Measurements from ENCODE around the gene ZNF805.

The ZNF805 gene

GRCh38 chr19:57290970-57291369 is 50.5 kb downstream of the ZNF805 start:
- TF ChIP-seq SIN3A (IDR thresholded peaks at IDR 0.05; ENCODE audit: borderline replicate concordance, insufficient read depth, low read length) (no peak), POLR2AphosphoS5 (IDR thresholded peaks at IDR 0.05; ENCODE audit: low read depth, low read length) (no peak)

- TF ChIP-seq SIN3A (IDR thresholded peaks at IDR 0.05; ENCODE audit: borderline replicate concordance, insufficient read depth, low read length) (no peak), POLR2AphosphoS5 (IDR thresholded peaks at IDR 0.05; ENCODE audit: low read depth, low read length) (no peak), FOXP2 (optimal IDR thresholded peaks at IDR 0.05; ENCODE audit: borderline replicate concordance, extremely low read depth, extremely low read length, insufficient read depth) (no peak), TAF1 (IDR thresholded peaks at IDR 0.05; ENCODE audit: borderline replicate concordance, insufficient read depth, low read length) (no peak)
- TF ChIP-seq, protein P1, sequence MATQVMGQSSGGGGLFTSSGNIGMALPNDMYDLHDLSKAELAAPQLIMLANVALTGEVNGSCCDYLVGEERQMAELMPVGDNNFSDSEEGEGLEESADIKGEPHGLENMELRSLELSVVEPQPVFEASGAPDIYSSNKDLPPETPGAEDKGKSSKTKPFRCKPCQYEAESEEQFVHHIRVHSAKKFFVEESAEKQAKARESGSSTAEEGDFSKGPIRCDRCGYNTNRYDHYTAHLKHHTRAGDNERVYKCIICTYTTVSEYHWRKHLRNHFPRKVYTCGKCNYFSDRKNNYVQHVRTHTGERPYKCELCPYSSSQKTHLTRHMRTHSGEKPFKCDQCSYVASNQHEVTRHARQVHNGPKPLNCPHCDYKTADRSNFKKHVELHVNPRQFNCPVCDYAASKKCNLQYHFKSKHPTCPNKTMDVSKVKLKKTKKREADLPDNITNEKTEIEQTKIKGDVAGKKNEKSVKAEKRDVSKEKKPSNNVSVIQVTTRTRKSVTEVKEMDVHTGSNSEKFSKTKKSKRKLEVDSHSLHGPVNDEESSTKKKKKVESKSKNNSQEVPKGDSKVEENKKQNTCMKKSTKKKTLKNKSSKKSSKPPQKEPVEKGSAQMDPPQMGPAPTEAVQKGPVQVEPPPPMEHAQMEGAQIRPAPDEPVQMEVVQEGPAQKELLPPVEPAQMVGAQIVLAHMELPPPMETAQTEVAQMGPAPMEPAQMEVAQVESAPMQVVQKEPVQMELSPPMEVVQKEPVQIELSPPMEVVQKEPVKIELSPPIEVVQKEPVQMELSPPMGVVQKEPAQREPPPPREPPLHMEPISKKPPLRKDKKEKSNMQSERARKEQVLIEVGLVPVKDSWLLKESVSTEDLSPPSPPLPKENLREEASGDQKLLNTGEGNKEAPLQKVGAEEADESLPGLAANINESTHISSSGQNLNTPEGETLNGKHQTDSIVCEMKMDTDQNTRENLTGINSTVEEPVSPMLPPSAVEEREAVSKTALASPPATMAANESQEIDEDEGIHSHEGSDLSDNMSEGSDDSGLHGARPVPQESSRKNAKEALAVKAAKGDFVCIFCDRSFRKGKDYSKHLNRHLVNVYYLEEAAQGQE (IDR thresholded peaks at IDR 0.05; ENCODE audit: insufficient read depth in 1 of 2, low read depth in 2 of 2, low read length in 2 of 2) = no peak
These were observed 52.1 kb downstream of the ZNF805 start for GRCh38 chr19:57292547-57292946.

DNA sequence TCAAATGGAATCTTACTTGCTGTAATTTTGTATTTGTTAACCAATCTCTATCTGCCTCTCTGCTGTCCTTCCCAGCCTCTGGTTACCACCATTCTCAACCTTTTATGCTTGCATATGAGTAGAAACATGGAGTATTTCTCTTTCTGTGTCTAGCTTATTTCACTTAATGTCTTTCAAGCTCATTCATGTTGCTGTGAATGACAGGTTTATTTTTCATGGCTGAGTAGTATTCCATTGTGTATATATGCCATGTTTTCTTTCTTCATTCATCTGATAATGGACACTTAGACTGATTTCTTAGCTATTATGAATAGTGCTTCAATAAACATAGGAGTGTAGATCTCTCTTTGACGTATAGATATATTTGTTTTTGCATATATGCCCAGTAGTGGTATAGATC is 53.3 kb downstream of the ZNF805 start:
- TF ChIP-seq TAF1 (IDR thresholded peaks at IDR 0.05; ENCODE audit: borderline replicate concordance, insufficient read depth, low read length) (no peak), POLR2AphosphoS5 (IDR thresholded peaks at IDR 0.05; ENCODE audit: low read depth, low read length) (no peak), FOXP2 (optimal IDR thresholded peaks at IDR 0.05; ENCODE audit: borderline replicate concordance, extremely low read depth, extremely low read length, insufficient read depth) (no peak), SIN3A (IDR thresholded peaks at IDR 0.05; ENCODE audit: borderline replicate concordance, insufficient read depth, low read length) (no peak)
- TF ChIP-seq, protein P1 (IDR thresholded peaks at IDR 0.05; ENCODE audit: insufficient read depth in 1 of 2, low read depth in 2 of 2, low read length in 2 of 2) = no peak

GRCh38 chr19:57302020-57302465 is 61.6 kb downstream of the ZNF805 start:
- TF ChIP-seq, protein P1 (IDR thresholded peaks at IDR 0.05; ENCODE audit: insufficient read depth in 1 of 2, low read depth in 2 of 2, low read length in 2 of 2) = no peak
- TF ChIP-seq SIN3A (IDR thresholded peaks at IDR 0.05; ENCODE audit: borderline replicate concordance, insufficient read depth, low read length) (no peak), FOXP2 (optimal IDR thresholded peaks at IDR 0.05; ENCODE audit: borderline replicate concordance, extremely low read depth, extremely low read length, insufficient read depth) (no peak), TAF1 (IDR thresholded peaks at IDR 0.05; ENCODE audit: borderline replicate concordance, insufficient read depth, low read length) (no peak)

DNA sequence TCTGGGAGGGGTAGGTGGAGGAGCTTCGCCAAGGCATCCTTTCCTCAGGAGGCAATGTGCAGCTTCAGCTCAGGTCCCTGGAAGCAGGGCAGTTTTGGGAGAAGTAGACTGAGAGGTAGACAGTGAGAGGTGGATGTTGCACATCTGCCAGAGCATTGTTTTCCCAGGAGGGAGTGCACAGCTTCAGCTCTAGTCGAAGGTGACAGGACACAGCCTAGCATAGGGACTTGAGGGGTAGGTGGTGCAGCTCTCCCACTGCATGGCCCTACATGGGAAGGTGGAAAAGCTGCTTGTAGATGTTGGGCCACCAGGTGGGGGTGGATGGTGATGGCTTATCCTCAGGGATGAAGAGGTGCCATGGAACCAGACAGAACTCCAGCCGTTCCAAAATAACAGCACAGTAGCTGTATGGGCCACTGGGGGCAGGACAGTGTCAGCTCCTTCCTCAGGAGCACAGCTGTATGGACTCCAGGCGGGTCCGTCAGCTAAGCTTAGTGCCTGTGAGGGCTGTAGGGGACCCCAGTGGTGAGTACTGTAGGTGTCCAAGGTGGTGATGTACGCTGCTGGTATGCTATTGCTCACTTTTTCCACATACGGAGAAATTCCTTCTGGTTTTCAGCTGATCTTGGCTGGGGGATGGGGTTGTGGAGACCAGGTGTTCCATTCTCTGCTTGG is 62.4 kb downstream of the ZNF805 start:
- no peak for TF ChIP-seq POLR2AphosphoS5 (IDR thresholded peaks at IDR 0.05; ENCODE audit: low read depth, low read length)
- TF ChIP-seq, protein P1 (IDR thresholded peaks at IDR 0.05; ENCODE audit: insufficient read depth in 1 of 2, low read depth in 2 of 2, low read length in 2 of 2) = no peak
- no peak for TF ChIP-seq TAF1 (IDR thresholded peaks at IDR 0.05; ENCODE audit: borderline replicate concordance, insufficient read depth, low read length)
- TF ChIP-seq SIN3A (IDR thresholded peaks at IDR 0.05; ENCODE audit: borderline replicate concordance, insufficient read depth, low read length) = no peak
- TF ChIP-seq FOXP2 (optimal IDR thresholded peaks at IDR 0.05; ENCODE audit: borderline replicate concordance, extremely low read depth, extremely low read length, insufficient read depth) = no peak
